ENCODE measurements around the gene LRMDA.

Gene LRMDA

GRCh38 chr10:75672111-75672671 is 240.8 kb downstream of the LRMDA start:
- no peak for DNase-seq (ENCODE audit: low spot score)

DNA sequence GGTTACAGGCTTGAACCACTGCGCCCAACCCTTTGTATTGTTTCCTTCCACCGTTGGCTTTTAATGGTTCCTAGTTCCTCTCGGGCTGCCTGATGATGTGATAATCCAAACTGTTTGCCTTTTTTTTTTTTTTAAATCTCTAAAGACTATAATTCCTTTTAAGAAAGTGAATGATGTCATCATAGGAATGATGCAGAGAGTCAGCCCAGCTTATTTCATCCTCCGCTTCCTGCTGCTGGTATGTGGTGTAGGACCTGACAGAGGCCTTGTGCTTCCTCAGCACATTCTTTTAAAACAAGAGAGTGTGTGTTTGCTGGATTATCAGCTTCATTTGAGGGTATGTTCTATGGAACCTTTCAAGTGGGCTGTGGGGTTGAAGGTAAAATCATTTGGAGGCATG is 241.4 kb downstream of the LRMDA start:
- no peak for DNase-seq (ENCODE audit: low spot score)

DNA sequence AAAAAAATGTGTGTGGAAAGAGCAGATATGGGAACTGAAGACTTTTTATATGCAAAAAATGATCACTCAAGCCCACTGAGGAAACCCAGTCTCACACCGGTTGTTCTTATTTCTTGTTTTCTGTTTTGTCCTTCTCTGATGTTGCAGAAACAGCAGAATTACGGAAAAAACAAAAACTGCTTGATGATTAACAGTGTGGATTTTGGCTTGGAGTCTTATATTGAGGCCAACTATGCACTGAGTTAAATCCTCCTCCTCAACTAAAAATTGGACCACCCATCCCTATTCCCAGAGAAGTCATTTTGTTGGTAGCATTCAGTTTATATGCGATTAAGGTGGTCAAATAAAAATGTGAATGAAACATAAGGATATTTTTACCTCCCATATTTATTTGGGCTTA is 246.1 kb downstream of the LRMDA start:
- no peak for DNase-seq (ENCODE audit: low spot score)

DNA sequence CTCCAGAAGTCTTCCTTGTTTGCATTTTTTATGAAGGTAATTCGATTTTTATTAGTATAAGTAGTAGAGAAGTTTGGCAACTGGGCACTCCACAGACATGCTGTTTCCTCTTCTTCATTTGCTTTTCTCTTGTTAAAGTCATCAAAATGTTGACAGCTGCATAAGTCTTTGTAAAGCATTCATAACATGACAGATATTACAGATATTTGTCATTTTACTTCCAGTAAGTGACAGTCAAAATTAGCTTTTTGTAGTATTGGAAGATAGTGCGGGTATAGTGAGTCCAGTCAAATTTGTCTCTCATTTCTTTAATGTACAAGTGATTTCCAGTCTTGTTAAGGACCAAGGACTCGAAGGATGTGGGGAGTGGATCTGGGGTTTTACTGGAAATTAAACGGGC is 247.1 kb downstream of the LRMDA start:
- DNase-seq (ENCODE audit: low spot score): no peak

GRCh38 chr10:75679536-75679935 is 248.1 kb downstream of the LRMDA start:
- no peak for DNase-seq (ENCODE audit: low spot score)

- no peak for DNase-seq (ENCODE audit: low spot score)
Observed at GRCh38 chr10:75681334-75681733, 249.9 kb downstream of the LRMDA start.

DNA sequence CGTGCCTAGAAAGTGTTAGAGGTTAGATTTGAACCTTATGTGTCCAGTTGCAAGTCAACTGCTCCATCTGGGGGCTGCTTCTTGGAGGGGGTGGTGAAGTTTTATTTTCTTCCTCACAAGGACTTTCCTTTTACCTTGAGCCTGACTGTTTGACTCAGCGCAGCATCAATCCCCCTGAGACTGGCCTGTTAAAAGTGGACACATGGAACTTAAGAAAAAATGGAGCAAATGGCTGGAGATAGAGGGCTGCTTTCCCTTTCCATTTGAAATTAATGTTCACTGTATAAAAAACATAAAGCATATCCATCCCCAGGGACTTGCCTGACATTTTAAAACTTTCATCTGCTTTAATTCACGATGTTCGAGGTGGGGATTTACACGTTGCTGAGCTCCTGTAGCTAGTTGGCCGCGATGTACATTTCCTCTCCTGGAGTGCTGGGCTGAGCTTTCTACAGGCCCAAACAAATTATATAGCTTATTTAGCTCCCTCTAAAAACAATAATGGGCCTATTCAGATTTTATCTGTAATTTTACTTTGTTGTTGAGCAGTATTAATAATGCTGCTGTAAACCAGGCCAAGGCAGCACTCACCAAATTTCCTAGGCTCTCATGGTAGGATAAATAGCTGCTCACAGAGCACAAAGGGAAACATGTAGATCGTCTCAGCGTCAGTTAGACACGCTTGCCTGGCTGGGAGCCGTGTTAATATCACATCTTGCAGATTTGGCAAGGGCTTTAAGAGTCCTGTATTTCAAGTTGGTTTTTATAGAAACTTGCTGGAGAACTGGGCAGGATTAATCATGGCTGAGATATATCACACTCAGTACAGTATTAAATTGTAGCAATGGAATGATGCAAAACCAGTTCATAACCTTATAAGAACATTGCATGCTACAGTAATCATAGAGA is 251.5 kb downstream of the LRMDA start:
- no peak for DNase-seq (ENCODE audit: low spot score)

- no peak for DNase-seq (ENCODE audit: low spot score)
Observed at GRCh38 chr10:75685187-75685586, 253.8 kb downstream of the LRMDA start.

DNA sequence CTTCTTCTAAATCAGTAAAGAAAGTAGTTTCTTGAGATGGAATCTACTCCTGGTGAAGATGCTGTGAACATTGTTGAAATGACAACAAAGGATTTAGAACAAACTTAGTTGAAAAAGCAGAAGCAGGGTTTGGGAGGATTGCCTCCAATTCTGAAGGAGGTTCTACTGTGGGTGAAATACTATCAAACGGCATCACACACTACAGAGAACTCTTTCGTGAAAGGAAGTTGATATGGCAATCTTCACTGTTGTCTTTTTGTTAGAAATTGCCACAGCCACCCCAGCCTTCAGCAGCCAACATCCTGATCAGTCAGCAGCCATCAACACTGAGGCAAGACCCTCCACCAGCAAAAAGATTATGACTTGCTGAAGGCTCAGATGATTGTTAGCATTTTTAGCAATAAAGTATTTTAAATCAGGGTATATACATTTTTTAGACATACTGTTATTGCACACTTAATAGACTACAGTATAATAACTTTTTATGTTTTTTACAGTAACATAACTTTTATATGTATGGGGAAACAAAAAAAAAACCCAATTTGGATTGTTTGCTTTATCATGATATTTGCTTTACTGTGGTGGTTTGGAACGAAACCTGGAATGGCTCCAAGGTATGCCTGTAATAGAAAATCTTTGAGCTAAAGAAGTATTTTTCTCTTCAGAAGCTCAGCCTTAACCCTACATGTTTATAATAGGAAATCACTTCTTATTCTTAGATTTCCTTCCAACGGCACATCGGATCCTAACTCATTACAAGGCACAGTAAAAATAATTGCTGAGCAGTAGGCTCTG is 257.3 kb downstream of the LRMDA start:
- DNase-seq (ENCODE audit: low spot score): no peak

- no peak for DNase-seq (ENCODE audit: low spot score)
Observed at GRCh38 chr10:75693489-75693888, 262.1 kb downstream of the LRMDA start.

GRCh38 chr10:75694269-75694668 is 262.8 kb downstream of the LRMDA start:
- no peak for DNase-seq (ENCODE audit: low spot score)

- DNase-seq (ENCODE audit: low spot score): no peak
Observed at GRCh38 chr10:75694790-75695189, 263.4 kb downstream of the LRMDA start.

DNA sequence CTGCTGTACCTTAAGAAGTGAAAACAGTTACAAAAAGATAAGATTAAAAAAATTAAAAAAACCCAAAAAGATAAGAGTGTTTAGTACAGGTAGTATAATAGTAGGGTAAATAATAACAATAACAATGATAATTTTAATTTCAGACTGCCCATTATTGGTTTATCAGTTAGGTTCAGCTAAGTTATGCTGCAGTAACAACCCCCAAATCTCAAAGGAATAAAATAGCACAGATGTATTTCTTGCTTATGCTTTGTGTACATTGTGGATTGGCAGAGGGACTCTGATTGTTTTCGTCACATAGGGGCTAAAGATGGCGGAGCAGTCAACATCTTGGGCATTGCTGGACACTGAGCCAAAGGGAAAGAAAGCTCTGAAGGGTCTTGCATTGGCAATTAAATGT is 264.6 kb downstream of the LRMDA start:
- no peak for DNase-seq (ENCODE audit: low spot score)

- DNase-seq (ENCODE audit: low spot score): no peak
Observed at GRCh38 chr10:75696536-75696935, 265.1 kb downstream of the LRMDA start.

GRCh38 chr10:75703191-75703854 is 271.9 kb downstream of the LRMDA start:
- no peak for DNase-seq (ENCODE audit: low spot score)

DNA sequence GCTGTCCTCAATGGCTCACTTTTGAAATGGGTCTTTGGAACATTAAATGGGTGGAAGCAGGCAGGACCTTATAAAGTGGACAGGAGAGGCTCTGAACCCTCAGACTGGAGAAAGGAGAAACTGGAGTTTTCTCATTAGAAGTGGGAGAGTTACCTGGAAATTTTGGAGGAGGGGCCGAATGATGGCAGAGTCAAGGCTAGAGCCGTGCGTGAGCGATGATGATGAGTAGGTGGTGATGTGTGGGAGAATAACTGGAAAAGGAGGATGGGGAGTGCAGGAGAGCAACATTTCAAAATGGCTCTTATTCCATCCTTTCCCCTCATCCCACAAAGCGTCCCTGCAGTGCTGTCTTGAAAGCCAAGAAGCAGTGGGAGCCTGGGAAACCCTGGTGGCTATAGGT is 274.0 kb downstream of the LRMDA start:
- no peak for DNase-seq (ENCODE audit: low spot score)

DNA sequence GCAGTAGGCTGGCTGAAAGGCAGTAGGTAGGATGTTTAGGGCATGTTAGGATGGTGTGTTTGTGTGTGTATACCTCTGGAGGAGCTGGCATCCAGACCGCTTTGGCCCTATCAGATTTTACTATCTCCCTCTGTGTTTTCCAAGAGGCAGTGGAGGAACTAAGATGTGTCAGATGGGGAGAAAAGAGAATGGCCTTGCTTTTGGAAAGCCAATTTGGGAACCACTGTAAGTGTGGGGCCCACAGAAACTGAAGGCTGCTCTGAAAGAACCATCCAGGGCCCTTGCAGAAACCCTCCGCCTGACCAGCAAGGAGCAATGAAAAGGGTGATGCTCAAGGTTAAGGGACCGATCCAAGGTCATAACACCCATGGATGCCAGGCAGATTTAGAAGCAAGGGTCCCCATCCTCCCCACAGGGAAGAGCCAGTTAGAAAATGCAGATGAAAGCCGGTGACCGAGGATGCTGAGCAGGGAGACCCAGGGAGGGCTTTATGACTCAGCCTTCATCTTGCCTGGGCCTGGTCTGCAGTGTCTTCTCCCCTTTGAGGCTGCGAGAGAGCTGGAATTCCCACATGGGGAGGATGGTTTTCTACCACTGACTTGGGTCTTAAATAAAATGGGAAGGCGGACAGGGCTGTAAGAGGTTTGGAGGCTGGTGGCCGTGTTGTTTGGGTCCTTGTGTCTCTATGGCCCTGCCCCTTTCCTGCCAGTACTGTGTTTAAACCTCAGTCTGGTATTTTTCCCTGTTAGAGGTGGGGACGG is 275.8 kb downstream of the LRMDA start:
- DNase-seq (ENCODE audit: low spot score): no peak

DNA sequence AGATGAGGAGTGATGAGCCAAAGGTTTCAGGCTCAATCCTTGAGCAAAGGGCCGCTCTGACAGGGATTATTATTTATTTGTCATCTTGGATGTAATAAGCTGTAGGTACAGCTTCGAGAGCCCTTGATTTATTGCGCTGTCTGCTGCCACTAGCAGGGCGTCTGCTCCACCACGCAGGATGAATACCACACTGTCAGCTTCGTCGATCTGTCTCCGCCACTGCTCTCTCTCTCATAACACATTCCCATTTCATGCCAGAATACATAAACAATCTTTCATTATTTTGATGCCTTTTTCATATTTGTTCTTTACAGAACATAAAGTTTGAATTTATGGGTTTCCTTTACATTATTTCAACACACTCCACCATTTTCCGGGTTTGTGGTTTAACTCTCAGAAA is 276.6 kb downstream of the LRMDA start:
- no peak for DNase-seq (ENCODE audit: low spot score)

DNA sequence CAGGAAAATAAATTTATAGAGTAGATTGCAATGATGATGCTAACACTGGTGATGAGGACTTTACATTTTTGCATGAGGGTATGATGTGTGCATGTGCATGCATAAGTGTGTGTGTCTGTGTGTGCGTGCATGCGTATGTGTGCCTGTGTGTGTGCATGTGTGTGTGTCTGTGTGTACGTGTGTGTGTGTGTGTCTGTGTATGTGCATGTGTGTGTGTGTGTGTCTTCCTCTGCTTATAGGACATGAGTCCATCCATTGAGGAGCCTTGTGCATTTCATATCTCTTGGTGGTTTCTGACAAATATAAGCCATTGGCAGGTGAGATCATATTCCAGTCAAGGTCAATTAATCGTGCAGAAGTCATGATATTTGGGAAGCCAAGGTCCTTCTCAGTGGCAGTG is 277.8 kb downstream of the LRMDA start:
- no peak for DNase-seq (ENCODE audit: low spot score)

- DNase-seq (ENCODE audit: low spot score): no peak
Observed at GRCh38 chr10:75709811-75710210, 278.4 kb downstream of the LRMDA start.

GRCh38 chr10:75712242-75712880 is 280.9 kb downstream of the LRMDA start:
- DNase-seq (ENCODE audit: low spot score): no peak

All from cerebellar cortex (tissue), 1 donor.